ENCODE results near the gene SLC6A3.

- TF ChIP-seq CTCF (IDR thresholded peaks at IDR 0.05 in 4 of 5, conservative IDR thresholded peaks at IDR 0.05 in 1 of 5) (no peak), POLR2A (IDR thresholded peaks at IDR 0.05) (no peak)
Measured at GRCh38 chr5:1483856-1484729, 38.9 kb upstream of the SLC6A3 start.
